CD4-positive, alpha-beta T cell treated with Interleukin-2 at 100 ng/mL for 4 hours (primary cell): ENCODE results near the gene PNPLA7.

Source experiments
- DNase-seq: peaks from one replicate; pipeline ENCODE4 v3.0.0-alpha.2; 2020; ENCODE audit warnings: low spot score

The PNPLA7 gene

GRCh38 chr9:137494104-137494544, 56.1 kb downstream of the PNPLA7 start:
- DNase-seq = no peak

GRCh38 chr9:137493364-137494103, 56.7 kb downstream of the PNPLA7 start:
- no peak for DNase-seq

- no peak for DNase-seq
These were observed 57.5 kb downstream of the PNPLA7 start for GRCh38 chr9:137492464-137493363.

GRCh38 chr9:137491735-137492432, 58.3 kb downstream of the PNPLA7 start:
- no peak for DNase-seq

- DNase-seq = no peak
These were observed 59.5 kb downstream of the PNPLA7 start for GRCh38 chr9:137490532-137491186.

GRCh38 chr9:137488906-137489305, 61.3 kb downstream of the PNPLA7 start:
- no peak for DNase-seq

GRCh38 chr9:137488327-137488653, 61.9 kb downstream of the PNPLA7 start:
- no peak for DNase-seq

- DNase-seq = no peak
These were observed 62.5 kb downstream of the PNPLA7 start for GRCh38 chr9:137487454-137488326.

GRCh38 chr9:137486545-137487453, 63.4 kb downstream of the PNPLA7 start:
- DNase-seq = no peak

- no peak for DNase-seq
These were observed 64.1 kb downstream of the PNPLA7 start for GRCh38 chr9:137486141-137486490.

- no peak for DNase-seq
These were observed 64.7 kb downstream of the PNPLA7 start for GRCh38 chr9:137485343-137486140.

- no peak for DNase-seq
These were observed 65.5 kb downstream of the PNPLA7 start for GRCh38 chr9:137484551-137485315.

- no peak for DNase-seq
These were observed 68.0 kb downstream of the PNPLA7 start for GRCh38 chr9:137482094-137482781.

GRCh38 chr9:137480686-137481683, 69.2 kb downstream of the PNPLA7 start:
- no peak for DNase-seq

GRCh38 chr9:137479892-137480685, 70.1 kb downstream of the PNPLA7 start:
- no peak for DNase-seq
